HG02970 (cell line): Measurements from ENCODE around the gene CRYBG3.

Experiments
- ATAC-seq: cut with Tn5 transposase; IDR thresholded peaks from one replicate; pipeline ENCODE4 v1.9.1; 2021; ENCODE audit warnings: mild to moderate bottlenecking, moderate library complexity, moderate number of reproducible peaks; ENCODE audit not compliant: unreplicated experiment, low FRiP score

CRYBG3 gene

GRCh38 chr3:97939401-97939800, 117.6 kb downstream of the CRYBG3 start:
- no peak for ATAC-seq

DNA sequence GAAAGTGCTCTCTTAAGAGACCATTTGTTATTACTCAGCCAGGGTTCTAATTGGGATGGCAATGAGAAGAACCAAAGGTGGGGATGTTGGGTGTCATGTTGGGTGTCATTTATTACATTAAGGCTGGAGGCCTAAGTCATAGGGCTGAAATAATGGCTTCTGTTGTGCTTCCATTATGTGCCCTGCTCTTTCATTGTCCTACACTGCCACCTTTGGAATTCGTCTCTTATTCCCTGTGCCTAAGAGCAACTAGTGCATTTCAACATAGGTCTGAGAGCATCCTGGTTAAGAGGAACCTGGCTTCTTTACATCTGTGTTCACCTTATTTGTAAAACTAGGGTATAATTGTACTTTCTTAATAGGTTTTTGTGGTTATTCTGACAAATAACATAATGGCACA, 118.2 kb downstream of the CRYBG3 start:
- no peak for ATAC-seq

DNA sequence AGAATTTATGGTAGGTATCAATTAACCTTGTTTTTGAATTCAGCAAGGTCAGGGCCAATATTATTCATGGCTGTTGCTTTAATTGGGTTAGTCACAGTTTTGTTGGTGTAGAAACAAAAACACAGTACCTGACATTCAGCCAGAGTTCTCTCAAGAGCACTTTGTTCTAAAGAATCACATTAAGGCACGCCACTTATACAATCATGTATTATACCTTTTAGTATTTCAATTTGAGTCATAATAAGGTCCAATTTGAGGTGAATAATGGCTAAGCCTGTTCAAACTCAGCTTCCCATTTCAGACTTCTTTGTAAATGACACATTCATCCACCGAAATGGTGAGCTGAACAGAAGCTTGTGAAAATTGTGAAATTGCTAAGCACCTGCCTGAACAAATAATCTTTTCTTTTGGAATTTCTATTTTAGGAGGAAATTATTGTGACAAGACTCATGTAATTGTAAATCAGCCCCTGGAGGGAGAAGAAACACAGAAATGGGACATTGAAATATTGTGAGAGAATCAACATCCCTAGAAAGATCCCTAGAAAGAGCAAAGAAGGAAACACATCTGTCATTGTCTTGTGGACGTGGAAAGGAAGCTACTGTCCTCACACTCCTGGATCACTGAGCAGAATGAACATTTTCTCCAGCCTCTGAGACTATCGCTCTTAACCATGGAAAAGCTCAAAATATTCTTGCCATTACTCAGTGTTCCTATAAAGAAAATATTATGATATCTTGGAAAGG, 121.2 kb downstream of the CRYBG3 start:
- no peak for ATAC-seq

GRCh38 chr3:97948351-97949109, 126.7 kb downstream of the CRYBG3 start:
- ATAC-seq: no peak

GRCh38 chr3:97949110-97949485, 127.3 kb downstream of the CRYBG3 start:
- ATAC-seq: no peak

DNA sequence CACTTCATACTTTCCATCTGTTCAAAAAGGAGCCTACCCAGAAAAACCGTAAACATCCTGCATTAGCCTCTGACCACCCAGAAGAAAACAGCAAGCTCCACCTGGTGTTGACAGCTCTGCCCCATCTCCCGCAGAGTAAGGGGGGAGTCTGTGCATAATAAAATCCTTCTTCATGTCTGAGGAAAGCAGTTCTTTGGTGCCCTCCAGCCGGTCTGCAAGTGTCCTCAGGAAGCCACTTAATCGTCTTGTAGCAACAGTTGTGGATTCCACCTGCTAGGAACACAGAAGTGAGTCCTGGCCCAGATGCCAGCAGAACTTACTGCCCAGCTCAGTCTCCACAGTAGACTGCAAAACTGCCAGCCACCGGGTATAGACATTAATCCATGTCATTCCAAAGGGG, 127.9 kb downstream of the CRYBG3 start:
- no peak for ATAC-seq

- no peak for ATAC-seq
Measured at GRCh38 chr3:97950360-97950759, 128.5 kb downstream of the CRYBG3 start.

GRCh38 chr3:97952280-97952679, 130.5 kb downstream of the CRYBG3 start:
- no peak for ATAC-seq

GRCh38 chr3:97952872-97953271, 131.1 kb downstream of the CRYBG3 start:
- ATAC-seq: no peak

GRCh38 chr3:97954228-97954827, 132.5 kb downstream of the CRYBG3 start:
- ATAC-seq: no peak

DNA sequence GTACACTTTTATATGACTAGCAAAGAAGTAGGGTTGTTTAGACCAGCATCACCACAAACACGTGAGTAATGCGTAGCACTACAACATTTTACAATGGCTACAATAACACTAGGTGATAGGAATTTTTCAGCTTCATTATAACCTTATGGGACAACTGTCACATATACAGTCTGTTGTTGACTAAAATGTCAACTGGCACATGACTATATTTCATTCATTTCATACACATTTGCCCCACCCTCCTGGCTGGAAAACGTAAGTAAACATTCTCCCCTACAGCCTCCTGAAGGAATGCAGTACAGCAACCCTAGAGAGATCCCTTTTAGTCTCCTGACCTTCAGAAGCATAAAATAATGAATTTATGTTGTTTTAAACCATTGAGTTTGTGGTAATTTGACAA, 134.2 kb downstream of the CRYBG3 start:
- ATAC-seq: no peak

GRCh38 chr3:97957617-97958311, 136.0 kb downstream of the CRYBG3 start:
- no peak for ATAC-seq

DNA sequence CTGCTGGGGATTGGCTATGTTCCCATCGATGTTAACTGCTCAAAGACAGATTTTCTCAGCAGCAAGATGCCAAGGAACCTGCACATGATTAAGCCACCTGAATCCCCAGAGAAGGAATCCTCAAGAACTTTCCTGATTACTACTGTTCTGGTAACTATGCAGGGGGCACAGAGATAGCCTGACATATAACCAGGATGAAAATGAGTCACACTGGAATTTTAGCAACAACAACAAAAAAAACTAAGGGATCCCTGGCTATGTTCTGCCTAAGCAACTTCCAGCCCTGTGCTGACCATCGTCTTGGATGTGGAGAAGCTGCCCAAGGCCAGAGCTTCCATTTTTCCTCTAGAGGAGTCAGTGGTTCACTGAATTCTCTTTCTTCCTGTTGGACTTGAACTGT, 136.6 kb downstream of the CRYBG3 start:
- ATAC-seq: no peak

- no peak for ATAC-seq
Measured at GRCh38 chr3:97958796-97959195, 137.0 kb downstream of the CRYBG3 start.

- no peak for ATAC-seq
Measured at GRCh38 chr3:97959872-97960271, 138.1 kb downstream of the CRYBG3 start.

- no peak for ATAC-seq
Measured at GRCh38 chr3:97960551-97960950, 138.7 kb downstream of the CRYBG3 start.

GRCh38 chr3:97960993-97961766, 139.4 kb downstream of the CRYBG3 start:
- ATAC-seq: no peak

DNA sequence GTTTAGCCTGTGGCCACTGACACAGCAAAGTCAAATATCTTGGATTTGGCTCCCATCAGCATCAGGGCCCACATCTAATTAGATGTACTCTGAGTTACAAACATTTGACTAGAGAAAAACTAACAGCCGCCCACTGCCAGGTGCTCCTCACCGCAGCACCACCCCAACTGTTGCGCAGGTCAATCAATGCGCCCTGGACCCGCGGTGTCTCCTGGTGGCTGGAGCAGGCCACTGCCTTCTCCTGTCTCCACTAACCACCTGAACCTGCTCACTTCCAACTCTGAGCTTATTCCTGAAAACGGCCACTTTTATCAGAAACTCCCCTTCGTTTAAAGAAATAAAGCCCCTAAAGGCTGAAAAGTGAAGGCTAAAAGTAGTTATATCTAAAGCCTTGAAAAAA, 146.2 kb downstream of the CRYBG3 start:
- ATAC-seq: no peak

DNA sequence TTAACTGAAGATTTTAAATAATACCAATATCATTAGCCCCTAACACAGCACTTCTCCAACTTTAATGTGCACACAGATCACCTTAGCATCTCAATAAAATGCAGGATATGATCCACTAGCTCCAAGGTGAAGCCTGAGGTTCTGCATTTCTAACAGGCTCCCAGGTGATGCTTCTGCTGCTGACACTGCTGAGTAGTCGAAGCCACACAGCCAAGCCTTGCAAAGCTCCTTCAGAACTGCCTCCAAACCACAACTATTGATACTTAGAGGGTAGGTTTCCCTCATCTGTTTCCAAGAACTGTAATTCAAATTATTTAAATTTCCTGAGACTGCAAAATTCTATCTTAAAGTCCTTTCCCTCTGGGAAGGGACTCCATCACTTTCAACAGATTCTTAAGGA, 146.6 kb downstream of the CRYBG3 start:
- no peak for ATAC-seq

DNA sequence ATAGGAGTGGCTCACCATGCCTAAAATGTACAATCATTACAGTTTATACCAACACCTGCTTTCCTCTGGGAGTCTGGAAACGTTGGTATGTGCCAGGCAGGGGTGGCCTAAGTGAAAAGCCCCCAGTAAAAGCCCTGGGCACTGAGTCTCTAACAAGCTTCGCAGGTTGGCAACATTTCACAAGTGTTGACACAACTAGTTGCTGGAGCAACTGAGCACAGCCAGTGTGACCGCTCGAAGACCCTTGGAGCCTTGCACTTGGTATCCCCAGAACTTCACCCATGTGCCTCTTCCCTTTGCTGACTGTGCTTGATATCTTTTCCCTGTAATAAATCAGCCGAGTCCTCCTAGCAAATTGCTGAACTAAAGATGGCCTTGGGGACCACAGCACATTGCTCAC, 147.7 kb downstream of the CRYBG3 start:
- no peak for ATAC-seq
